ENCODE results near the gene FHL3.
A peak's percentile ranks its signal among the peaks of the same experiment; 100 is the strongest.

Gene FHL3

DNA sequence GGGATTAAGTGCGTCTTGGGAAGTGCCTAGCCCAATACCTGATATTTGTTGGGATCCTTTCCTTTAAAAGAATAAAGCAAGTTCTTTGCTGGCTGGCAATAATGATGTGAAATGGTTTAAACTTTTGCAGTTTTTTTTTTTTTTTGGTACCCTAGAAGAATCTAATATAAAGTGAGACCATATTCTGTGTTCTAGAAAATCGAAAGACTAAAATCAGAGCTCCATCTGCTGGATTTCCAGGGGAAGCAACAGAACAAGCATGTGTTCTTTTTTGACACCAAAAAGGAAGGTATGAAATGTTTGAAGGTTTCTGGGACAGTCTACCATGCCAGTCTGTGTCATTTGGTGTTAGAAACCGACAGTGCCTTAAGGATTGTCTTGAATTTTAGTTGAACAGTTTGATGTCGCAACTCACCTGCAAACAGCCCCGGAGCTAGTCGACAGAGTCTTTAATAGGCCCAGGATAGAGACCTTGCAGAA is 13.6 kb upstream of the FHL3 start:
- no peaks in the 10 kb centered on the region for H3K27me3 ChIP-seq (replicated peaks)
- peaks cover 70% of the 10 kb centered on the region for H3K36me3 ChIP-seq (replicated peaks)
- in situ Hi-C loops (cut with HindIII; ENCODE audit: low pct_ligation_motif_present, low sequenced_read_pairs) = no loop called here
- DNase-seq = no peak
- TF ChIP-seq, protein P1, sequence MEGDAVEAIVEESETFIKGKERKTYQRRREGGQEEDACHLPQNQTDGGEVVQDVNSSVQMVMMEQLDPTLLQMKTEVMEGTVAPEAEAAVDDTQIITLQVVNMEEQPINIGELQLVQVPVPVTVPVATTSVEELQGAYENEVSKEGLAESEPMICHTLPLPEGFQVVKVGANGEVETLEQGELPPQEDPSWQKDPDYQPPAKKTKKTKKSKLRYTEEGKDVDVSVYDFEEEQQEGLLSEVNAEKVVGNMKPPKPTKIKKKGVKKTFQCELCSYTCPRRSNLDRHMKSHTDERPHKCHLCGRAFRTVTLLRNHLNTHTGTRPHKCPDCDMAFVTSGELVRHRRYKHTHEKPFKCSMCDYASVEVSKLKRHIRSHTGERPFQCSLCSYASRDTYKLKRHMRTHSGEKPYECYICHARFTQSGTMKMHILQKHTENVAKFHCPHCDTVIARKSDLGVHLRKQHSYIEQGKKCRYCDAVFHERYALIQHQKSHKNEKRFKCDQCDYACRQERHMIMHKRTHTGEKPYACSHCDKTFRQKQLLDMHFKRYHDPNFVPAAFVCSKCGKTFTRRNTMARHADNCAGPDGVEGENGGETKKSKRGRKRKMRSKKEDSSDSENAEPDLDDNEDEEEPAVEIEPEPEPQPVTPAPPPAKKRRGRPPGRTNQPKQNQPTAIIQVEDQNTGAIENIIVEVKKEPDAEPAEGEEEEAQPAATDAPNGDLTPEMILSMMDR (IDR thresholded peaks at IDR 0.05; ENCODE audit: low read depth, low read length, missing control alignments) = peak; percentile 65
- no peak overlapping the region for H3K27ac ChIP-seq
- no peak overlapping the region for H3K4me3 ChIP-seq (ENCODE audit: low read depth, low read length)

DNA sequence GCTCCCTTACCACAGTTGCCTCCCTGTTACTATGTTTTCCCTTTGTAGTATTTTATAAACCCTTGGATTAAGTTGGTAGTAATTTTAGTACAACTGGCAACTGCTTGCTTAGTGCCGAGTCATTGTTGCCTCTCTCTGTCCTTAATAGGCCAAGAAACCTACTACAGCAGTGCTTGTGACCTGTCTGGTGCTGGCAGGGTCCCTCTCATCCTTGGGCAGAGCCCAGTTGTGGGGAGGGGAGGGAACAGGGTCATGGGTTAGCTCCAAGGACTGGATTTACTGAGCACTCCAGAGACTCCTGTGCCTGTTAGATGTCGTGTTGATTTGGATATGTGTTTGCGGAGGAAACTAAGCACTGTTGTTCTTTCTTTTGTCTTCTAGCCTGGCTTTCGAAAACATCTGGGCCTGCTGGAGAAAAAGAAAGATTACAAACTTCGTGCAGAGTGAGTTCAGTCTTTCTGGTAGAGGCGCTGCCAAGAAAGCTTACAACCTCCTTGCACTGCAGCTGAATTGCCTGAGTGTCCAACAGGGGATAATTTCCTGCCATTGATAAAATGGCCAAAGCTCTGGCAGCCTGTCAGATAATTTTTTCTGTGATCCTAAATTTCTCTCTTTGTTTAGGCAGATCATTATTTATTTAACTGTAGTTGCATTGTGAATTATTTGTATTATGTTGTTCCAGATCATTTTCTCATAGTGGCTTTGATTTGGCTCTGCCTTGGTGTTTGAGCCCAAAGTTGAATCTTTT is 10.8 kb upstream of the FHL3 start:
- TF ChIP-seq, protein P1 (IDR thresholded peaks at IDR 0.05; ENCODE audit: low read depth, low read length, missing control alignments) = no peak
- no peak overlapping the region for H3K4me3 ChIP-seq (ENCODE audit: low read depth, low read length)

DNA sequence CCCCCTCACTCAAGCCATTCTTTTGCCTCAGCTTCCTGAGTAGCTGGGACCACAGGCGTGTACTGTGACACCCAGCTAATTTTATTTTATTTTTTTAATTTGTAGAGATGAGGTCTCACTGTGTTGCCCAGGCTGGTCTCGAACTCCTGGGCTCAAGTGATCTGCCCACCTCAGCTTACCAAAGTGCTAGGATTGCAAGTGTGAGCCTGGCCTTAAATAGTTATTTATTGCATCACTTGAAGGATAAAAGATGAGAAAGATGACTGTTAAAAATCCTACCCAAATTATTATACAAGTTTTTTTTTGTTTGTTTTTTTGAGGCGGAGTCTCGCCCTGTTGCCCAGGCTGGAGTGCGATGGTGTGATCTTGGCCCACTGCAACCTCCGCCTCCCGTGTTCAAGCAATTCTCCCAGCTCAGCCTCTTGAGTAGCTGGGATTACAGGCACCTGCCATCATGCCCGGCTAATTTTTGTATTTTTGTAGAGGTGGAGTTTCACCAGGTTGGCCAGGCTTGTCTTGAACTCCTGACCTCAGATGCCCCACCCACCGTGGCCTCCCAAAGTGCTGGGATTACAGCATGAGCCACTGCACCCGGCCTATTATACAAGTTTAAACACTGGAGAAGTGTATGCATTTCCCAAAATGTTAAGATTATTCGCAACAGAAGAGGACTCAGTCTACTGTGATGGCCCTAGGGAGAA is 9.6 kb upstream of the FHL3 start:
- Histone ChIP-seq H3K27ac (no peak overlapping the region), H3K27me3 (replicated peaks) (no peaks in the 10 kb centered on the region), H3K4me3 (ENCODE audit: low read depth, low read length) (no peak overlapping the region), H3K36me3 (replicated peaks) (peaks cover 32% of the 10 kb centered on the region)
- no peak for DNase-seq
- in situ Hi-C loops (cut with HindIII; ENCODE audit: low pct_ligation_motif_present, low sequenced_read_pairs) = no loop called here
- TF ChIP-seq, protein P1 (IDR thresholded peaks at IDR 0.05; ENCODE audit: low read depth, low read length, missing control alignments) = no peak

More for the DNA sequence above, 10.8 kb upstream of the FHL3 start:
- DNase-seq = no peak
- no peaks in the 10 kb centered on the region for H3K27me3 ChIP-seq (replicated peaks)
- peak overlapping the region; percentile 10 for H3K27ac ChIP-seq
- peaks cover 45% of the 10 kb centered on the region for H3K36me3 ChIP-seq (replicated peaks)
- in situ Hi-C loops (cut with HindIII; ENCODE audit: low pct_ligation_motif_present, low sequenced_read_pairs) = no loop called here

DNA sequence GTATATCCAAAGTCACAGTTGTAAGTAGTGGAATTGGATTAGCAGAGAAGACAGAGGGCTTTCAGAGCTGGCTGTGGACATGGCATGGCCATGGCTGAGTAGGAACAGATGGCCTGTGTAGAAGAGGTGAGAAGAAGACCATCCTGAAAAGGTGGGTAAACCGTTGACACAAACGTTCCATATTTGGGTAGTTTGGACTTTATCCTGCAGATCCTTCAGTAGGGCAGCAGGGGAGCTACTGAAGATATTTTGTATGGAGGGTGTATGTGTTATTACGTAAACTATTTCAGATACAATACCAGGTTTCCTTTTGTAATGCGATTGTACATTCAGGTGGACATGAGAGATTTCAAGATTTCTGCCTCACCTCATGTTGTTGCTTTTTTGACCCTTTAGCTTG is 8.9 kb upstream of the FHL3 start:
- TF ChIP-seq, protein P1 (IDR thresholded peaks at IDR 0.05; ENCODE audit: low read depth, low read length, missing control alignments) = peak; percentile 14
- Histone ChIP-seq H3K27ac (no peak overlapping the region), H3K4me3 (ENCODE audit: low read depth, low read length) (peak overlapping the region; percentile 9), H3K27me3 (replicated peaks) (no peaks in the 10 kb centered on the region), H3K36me3 (replicated peaks) (peaks cover 26% of the 10 kb centered on the region)
- in situ Hi-C loops (cut with HindIII; ENCODE audit: low pct_ligation_motif_present, low sequenced_read_pairs) = no loop called here
- no peak for DNase-seq

DNA sequence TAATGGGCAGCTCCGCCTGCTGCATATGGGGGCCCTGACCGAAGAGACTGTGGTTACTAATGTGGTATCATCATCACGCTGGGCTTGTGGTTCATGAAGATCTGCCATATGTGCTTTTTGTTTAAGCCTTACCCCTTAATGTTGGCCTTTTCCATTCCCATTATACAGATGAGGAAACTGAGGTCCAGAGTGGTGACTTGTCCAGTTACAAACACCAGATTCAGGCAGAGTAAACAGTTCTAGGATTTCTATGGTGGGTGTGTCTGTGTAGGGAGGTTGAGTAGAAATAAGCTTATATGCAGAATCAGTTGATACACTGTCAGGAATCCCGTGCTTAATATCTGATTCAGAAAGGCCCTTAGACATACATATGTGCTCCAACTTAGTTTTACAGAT is 7.9 kb upstream of the FHL3 start:
- H3K27me3 ChIP-seq (replicated peaks) = no peaks in the 10 kb centered on the region
- TF ChIP-seq, protein P1 (IDR thresholded peaks at IDR 0.05; ENCODE audit: low read depth, low read length, missing control alignments) = no peak
- H3K36me3 ChIP-seq (replicated peaks) = peaks cover 18% of the 10 kb centered on the region
- H3K4me3 ChIP-seq (ENCODE audit: low read depth, low read length) = peak overlapping the region; percentile 92
- DNase-seq = no peak
- H3K27ac ChIP-seq = peak overlapping the region; percentile 94
- in situ Hi-C loops (cut with HindIII; ENCODE audit: low pct_ligation_motif_present, low sequenced_read_pairs) = no loop called here
